ENCODE data around the gene TMSB4X.
"Not testable (repeated sequence)": the region's sequence is repeated elsewhere in the genome, so short reads cannot be mapped to it uniquely, and the experiment has no call there.

TMSB4X gene

GRCh38 chrX:12974796-12975669, at the start of gene TMSB4X:
Gene TMSB4X, plus strand, starts transcription at chrX:12975110.
- peak; percentile 79 for DNase-seq (ENCODE audit: low spot score)

- DNase-seq (ENCODE audit: low spot score), result no peak
These were observed 45.2 kb upstream of the TMSB4X start for GRCh38 chrX:12929701-12930100.

GRCh38 chrX:12930150-12930549, 44.8 kb upstream of the TMSB4X start:
- DNase-seq (ENCODE audit: low spot score), result no peak

GRCh38 chrX:12932244-12932643, 42.7 kb upstream of the TMSB4X start:
- DNase-seq (ENCODE audit: low spot score), result no peak

- DNase-seq (ENCODE audit: low spot score), result no peak
These were observed 40.1 kb upstream of the TMSB4X start for GRCh38 chrX:12934850-12935249.

- DNase-seq (ENCODE audit: low spot score), result no peak
These were observed 38.0 kb upstream of the TMSB4X start for GRCh38 chrX:12936947-12937346.

- DNase-seq (ENCODE audit: low spot score), result not testable (repeated sequence)
These were observed 34.4 kb upstream of the TMSB4X start for GRCh38 chrX:12940471-12940870.

- DNase-seq (ENCODE audit: low spot score), result not testable (repeated sequence)
These were observed 31.3 kb upstream of the TMSB4X start for GRCh38 chrX:12943592-12943991.

- not testable (repeated sequence) for DNase-seq (ENCODE audit: low spot score)
These were observed 30.5 kb upstream of the TMSB4X start for GRCh38 chrX:12944452-12944851.

- DNase-seq (ENCODE audit: low spot score), result no peak
These were observed 29.4 kb upstream of the TMSB4X start for GRCh38 chrX:12945494-12945893.

GRCh38 chrX:12946406-12946805, 28.5 kb upstream of the TMSB4X start:
- no peak for DNase-seq (ENCODE audit: low spot score)

- peak; percentile 78 for DNase-seq (ENCODE audit: low spot score)
These were observed 27.9 kb upstream of the TMSB4X start for GRCh38 chrX:12946838-12947544.

GRCh38 chrX:12947545-12948235, 27.2 kb upstream of the TMSB4X start:
- DNase-seq (ENCODE audit: low spot score), result no peak

GRCh38 chrX:12948495-12948894, 26.4 kb upstream of the TMSB4X start:
- no peak for DNase-seq (ENCODE audit: low spot score)

GRCh38 chrX:12949205-12949926, 25.5 kb upstream of the TMSB4X start:
- no peak for DNase-seq (ENCODE audit: low spot score)

GRCh38 chrX:12949927-12950656, 24.8 kb upstream of the TMSB4X start:
- DNase-seq (ENCODE audit: low spot score), result peak; percentile 30

- no peak for DNase-seq (ENCODE audit: low spot score)
These were observed 23.9 kb upstream of the TMSB4X start for GRCh38 chrX:12950851-12951594.

GRCh38 chrX:12951595-12951975, 23.3 kb upstream of the TMSB4X start:
- DNase-seq (ENCODE audit: low spot score), result no peak

GRCh38 chrX:12953420-12953819, 21.5 kb upstream of the TMSB4X start:
- DNase-seq (ENCODE audit: low spot score), result no peak

GRCh38 chrX:12954376-12954775, 20.5 kb upstream of the TMSB4X start:
- DNase-seq (ENCODE audit: low spot score), result no peak

GRCh38 chrX:12954981-12955380, 19.9 kb upstream of the TMSB4X start:
- DNase-seq (ENCODE audit: low spot score), result no peak

Measured in LoVo (cell line).